HCT116 (cell line): ENCODE data around the gene ABCB7. TPM values are rescaled to one million over a fixed set of nuclear protein-coding genes. Genes with fewer than 3 reads are reported as not detected.

Experiments used
- ATAC-seq: fragments of 200-7000 bp; cut with Tn5 transposase; 2 replicates; pipeline ENCODE4 v1.9.1; 2020; ENCODE audit warnings: mild to moderate bottlenecking, moderate library complexity
- BruUV-seq: library from RNA; stranded (reverse); fragments of 400-500 nt; replicated peaks from 2 replicates; lab custom pipeline; 2021; lab: Mats Ljungman, UMichigan
- CTCF ChIA-PET: fragments of 300-600 bp; sonication (Branson Sonifier 250); formaldehyde crosslinking; loops from one replicate; lab custom pipeline; 2021; ENCODE audit warnings: antibody characterized with exemption; lab: Charles Lee
- POLR2A ChIA-PET: fragments of 300-600, 350-600 bp; sonication (Branson Sonifier 250); formaldehyde crosslinking; loops from one replicate; lab custom pipeline; 2021; ENCODE audit warnings: antibody characterized with exemption; lab: Charles Lee
- RAD21 ChIA-PET, 2 experiments: fragments of 300-600 bp; sonication (Branson Sonifier 250); formaldehyde crosslinking; loops; one replicate each; lab custom pipeline; 2023; ENCODE audit warnings: low total read pairs in 2 of 2; ENCODE audit not compliant: uncharacterized antibody in 2 of 2, unreplicated experiment in 2 of 2, low non-redundant PET in 1 of 2; lab: Charles Lee
- DNase-seq: peaks from one replicate; pipeline ENCODE4 v3.0.0-alpha.2; 2010; ENCODE audit warnings: low read depth, low spot score
- H2AFZ ChIP-seq: fragments of 200-600 bp; shearing (Covaris generic), sonication (generic); 2 replicates; pipeline ENCODE4 v1.6.1; 2017; ENCODE audit warnings: low read depth, mixed run types, mixed read lengths, antibody characterized with exemption, low read length; ENCODE audit not compliant: poor library complexity, severe bottlenecking
- H3K27ac ChIP-seq: 2 replicates; pipeline ENCODE4 v1.5.1; 2012; ENCODE audit warnings: low read depth, low read length
- H3K27me3 ChIP-seq: fragments of 200-600 bp; sonication (generic); 2 replicates; pipeline ENCODE4 v1.6.1; 2016; ENCODE audit warnings: mixed run types, low read length, mixed read lengths; ENCODE audit not compliant: insufficient read depth
- H3K36me3 ChIP-seq, 2 experiments: fragments of 200-500 bp in 1 of 2; fragments of 200-600 bp in 1 of 2; sonication (Bioruptor generic) in 1 of 2; sonication (generic) in 1 of 2; 2 replicates each; pipeline versions ENCODE4 v1.5.1 to v1.6.1; 2014 to 2016; ENCODE audit warnings: low read length in 2 of 2, inconsistent platforms in 1 of 2, mixed read lengths in 1 of 2, mixed run types in 1 of 2; ENCODE audit not compliant: insufficient read depth in 2 of 2, control insufficient read depth in 1 of 2
- H3K4me1 ChIP-seq, 2 experiments: fragments of 200-600 bp in 1 of 2; sonication (generic) in 1 of 2; 2 replicates each; pipeline versions ENCODE4 v1.5.1 to v1.6.1; 2012 to 2017; ENCODE audit warnings: low read length in 2 of 2, inconsistent platforms in 1 of 2, mild to moderate bottlenecking in 1 of 2, mixed read lengths in 1 of 2, mixed run types in 1 of 2, moderate library complexity in 1 of 2; ENCODE audit not compliant: insufficient read depth in 2 of 2, control insufficient read depth in 1 of 2
- H3K4me2 ChIP-seq: fragments of 200-600 bp; sonication (generic); 2 replicates; pipeline ENCODE4 v1.6.1; 2017; ENCODE audit warnings: mixed run types, low read length, mixed read lengths
- H3K4me3 ChIP-seq, 2 experiments: fragments of 200-600 bp in 1 of 2; sonication (generic) in 1 of 2; replicated peaks in 1 of 2; 2 replicates each; pipeline ENCODE4 v1.5.1; 2011 to 2016; ENCODE audit warnings: low read length in 2 of 2, control low read depth in 1 of 2, low read depth in 1 of 2, mild to moderate bottlenecking in 1 of 2, mixed read lengths in 1 of 2, mixed run types in 1 of 2
- H3K79me2 ChIP-seq: fragments of 200-600 bp; sonication (generic); 2 replicates; pipeline ENCODE4 v1.6.1; 2017; ENCODE audit warnings: mild to moderate bottlenecking, mixed run types, low read length, moderate library complexity, mixed read lengths; ENCODE audit not compliant: insufficient read depth
- H3K9ac ChIP-seq: fragments of 200-600 bp; sonication (generic); 2 replicates; pipeline ENCODE4 v1.6.1; 2016; ENCODE audit warnings: low read length, mixed read lengths
- H3K9me2 ChIP-seq: fragments of 200-600 bp; sonication (generic), shearing (Covaris generic); 2 replicates; pipeline ENCODE4 v1.6.1; 2017; ENCODE audit warnings: mixed run types, mild to moderate bottlenecking, moderate library complexity; ENCODE audit not compliant: insufficient read depth
- H3K9me3 ChIP-seq, 2 experiments: fragments of 200-500 bp in 1 of 2; fragments of 200-600 bp in 1 of 2; sonication (Bioruptor generic) in 1 of 2; sonication (generic) in 1 of 2; 2 replicates each; pipeline ENCODE4 v1.6.1; 2014 to 2017; ENCODE audit warnings: low read length in 2 of 2, mixed read lengths in 2 of 2, inconsistent platforms in 1 of 2, low read depth in 1 of 2, mild to moderate bottlenecking in 1 of 2, mixed run types in 1 of 2, moderate library complexity in 1 of 2; ENCODE audit not compliant: control insufficient read depth in 1 of 2, insufficient read depth in 1 of 2
- H4K20me1 ChIP-seq: fragments of 200-600 bp; sonication (generic), shearing (Covaris generic); 2 replicates; pipeline ENCODE4 v1.6.1; 2017; ENCODE audit warnings: mixed run types, mild to moderate bottlenecking, moderate library complexity; ENCODE audit not compliant: insufficient read depth
- CBX3 ChIP-seq: IDR thresholded peaks from 2 replicates; pipeline ENCODE4 v1.6.1; 2012; ENCODE audit warnings: low read depth
- EGR1 ChIP-seq: IDR thresholded peaks from 2 replicates; pipeline ENCODE4 v1.6.1; 2012; ENCODE audit warnings: low read depth
- ELF1 ChIP-seq: IDR thresholded peaks from 2 replicates; pipeline ENCODE4 v1.6.1; 2012; ENCODE audit warnings: low read depth, borderline replicate concordance
- EZH2 ChIP-seq: fragments of 200-600 bp; sonication (generic); IDR thresholded peaks from 2 replicates; pipeline ENCODE4 v1.6.1; 2017; ENCODE audit warnings: antibody characterized with exemption, mixed run types
- EZH2phosphoT487 ChIP-seq: fragments of 200-600 bp; IDR thresholded peaks from 2 replicates; pipeline ENCODE4 v1.6.1; 2018; ENCODE audit warnings: antibody characterized with exemption, borderline replicate concordance
- FOSL1 ChIP-seq: IDR thresholded peaks from 2 replicates; pipeline ENCODE4 v1.6.1; 2012; ENCODE audit warnings: low read depth
- POLR2A ChIP-seq: IDR thresholded peaks from 2 replicates; pipeline ENCODE4 v1.7.0; 2011; ENCODE audit warnings: borderline replicate concordance; ENCODE audit not compliant: insufficient read depth, insufficient read length; ENCODE audit errors: extremely low read depth
- RAD21 ChIP-seq: IDR thresholded peaks from 2 replicates; pipeline ENCODE4 v1.6.1; 2012; ENCODE audit warnings: low read depth, mild to moderate bottlenecking
- REST ChIP-seq: IDR thresholded peaks from 2 replicates; pipeline ENCODE4 v1.6.1; 2012; ENCODE audit warnings: low read depth
- SIN3A ChIP-seq: IDR thresholded peaks from 2 replicates; pipeline ENCODE4 v1.6.1; 2012; ENCODE audit warnings: low read depth
- SP1 ChIP-seq: IDR thresholded peaks from 2 replicates; pipeline ENCODE4 v1.6.1; 2012; ENCODE audit warnings: low read depth
- SRF ChIP-seq: IDR thresholded peaks from 2 replicates; pipeline ENCODE4 v1.6.1; 2012; ENCODE audit warnings: low read depth
- TCF7L2 ChIP-seq: IDR thresholded peaks from 2 replicates; pipeline ENCODE4 v1.7.0; 2011; ENCODE audit warnings: borderline replicate concordance, inconsistent platforms; ENCODE audit not compliant: insufficient read depth, insufficient read length; ENCODE audit errors: extremely low read depth
- YY1 ChIP-seq: IDR thresholded peaks from 2 replicates; pipeline ENCODE4 v1.6.1; 2011; ENCODE audit warnings: low read length, low read depth, moderate library complexity, mild to moderate bottlenecking; ENCODE audit not compliant: insufficient replicate concordance; ENCODE audit errors: extremely low read depth
- ZFX ChIP-seq: fragments of 450-650 bp; IDR thresholded peaks from 2 replicates; pipeline ENCODE4 v1.6.1; 2017
- intact Hi-C: fragments of 100-400 bp; cut with micrococcal nuclease; formaldehyde crosslinking; loops from 2 replicates; pipeline ENCODE4 v1.10.0; 2022
- total RNA-seq: library from RNA; stranded (reverse); gene quantifications from one replicate; pipeline ENCODE4 v1.2.1, GENCODE V29; 2021; ENCODE audit not compliant: unreplicated experiment
- TF ChIP-seq, protein P1 (sequence below), 3 experiments: fragments of 200-600 bp in 1 of 3; sonication (generic) in 1 of 3; IDR thresholded peaks in 2 of 3; conservative IDR thresholded peaks in 1 of 3; 2 replicates each; pipeline ENCODE4 v1.5.1; 2012 to 2017; ENCODE audit warnings: low read depth in 2 of 3, low read length in 2 of 3, antibody characterized with exemption in 1 of 3, borderline replicate concordance in 1 of 3, control low read depth in 1 of 3, mild to moderate bottlenecking in 1 of 3, mixed read lengths in 1 of 3, mixed run types in 1 of 3, moderate library complexity in 1 of 3; ENCODE audit not compliant: insufficient read depth in 1 of 3

ABCB7 gene
- total RNA-seq, 1 experiment from 2014 or later: 24.6 TPM

GRCh38 chrX:75158054-75158453 lies 2.0 kb upstream of the ABCB7 start:
- CTCF ChIA-PET: no interaction called here
- POLR2A ChIA-PET: no interaction called here
- H3K4me2 ChIP-seq: no peak overlapping the region
- H3K4me3 ChIP-seq: no peak overlapping the region
- peaks cover 16% of the 10 kb centered on the region for H3K79me2 ChIP-seq
- no peaks in the 10 kb centered on the region for H3K9me3 ChIP-seq
- no peaks in the 10 kb centered on the region for H3K27me3 ChIP-seq
- H3K36me3 ChIP-seq: no peaks in the 10 kb centered on the region
- no peak overlapping the region for H3K27ac ChIP-seq
- RAD21 ChIA-PET: no interaction called here
- no peak overlapping the region for H3K9ac ChIP-seq
- no peak overlapping the region for H2AFZ ChIP-seq
- no TSS peak for BruUV-seq
- TF ChIP-seq ZFX (no peak), FOSL1 (no peak), EGR1 (no peak), TCF7L2 (no peak), ELF1 (no peak), YY1 (no peak)
- H3K4me1 ChIP-seq: peaks cover 0 to 10% of the 10 kb centered on the region in 2 experiments; a peak in 2 of 4 replicates
- intact Hi-C loops: no loop called here
- ATAC-seq: no peak
- no peak for DNase-seq
- H3K9me2 ChIP-seq: no peaks in the 10 kb centered on the region
- no peaks in the 10 kb centered on the region for H4K20me1 ChIP-seq

GRCh38 chrX:75156531-75156945 lies 455 bp upstream of the ABCB7 start:
- H3K4me3 ChIP-seq: peak overlapping the region; percentile 67 to 79
- no peak for DNase-seq
- no peaks in the 10 kb centered on the region for H3K36me3 ChIP-seq
- peak overlapping the region; percentile 31; the same call in 1 of the 2 replicates for H3K27ac ChIP-seq
- CTCF ChIA-PET: no interaction called here
- H3K4me1 ChIP-seq: peaks cover 0 to 10% of the 10 kb centered on the region in 2 experiments; a peak in 2 of 4 replicates
- H3K9ac ChIP-seq: peak overlapping the region; percentile 75
- POLR2A ChIA-PET: no interaction called here
- RAD21 ChIA-PET: no interaction called here
- peak overlapping the region; percentile 82 for H2AFZ ChIP-seq
- H4K20me1 ChIP-seq: no peaks in the 10 kb centered on the region
- BruUV-seq: TSS peak; percentile 95
- peaks cover 18% of the 10 kb centered on the region for H3K79me2 ChIP-seq
- no peaks in the 10 kb centered on the region for H3K27me3 ChIP-seq
- peak overlapping the region; percentile 74 for H3K4me2 ChIP-seq
- no peak for ATAC-seq
- intact Hi-C loops: no loop called here
- no peaks in the 10 kb centered on the region for H3K9me2 ChIP-seq
- no peaks in the 10 kb centered on the region for H3K9me3 ChIP-seq
- no peak for TF ChIP-seq RAD21
- TF ChIP-seq SRF: no peak
- no peak for TF ChIP-seq CBX3
- TF ChIP-seq EZH2phosphoT487: no peak
- TF ChIP-seq EGR1: no peak
- no peak for TF ChIP-seq POLR2A
- TF ChIP-seq, protein P1, sequence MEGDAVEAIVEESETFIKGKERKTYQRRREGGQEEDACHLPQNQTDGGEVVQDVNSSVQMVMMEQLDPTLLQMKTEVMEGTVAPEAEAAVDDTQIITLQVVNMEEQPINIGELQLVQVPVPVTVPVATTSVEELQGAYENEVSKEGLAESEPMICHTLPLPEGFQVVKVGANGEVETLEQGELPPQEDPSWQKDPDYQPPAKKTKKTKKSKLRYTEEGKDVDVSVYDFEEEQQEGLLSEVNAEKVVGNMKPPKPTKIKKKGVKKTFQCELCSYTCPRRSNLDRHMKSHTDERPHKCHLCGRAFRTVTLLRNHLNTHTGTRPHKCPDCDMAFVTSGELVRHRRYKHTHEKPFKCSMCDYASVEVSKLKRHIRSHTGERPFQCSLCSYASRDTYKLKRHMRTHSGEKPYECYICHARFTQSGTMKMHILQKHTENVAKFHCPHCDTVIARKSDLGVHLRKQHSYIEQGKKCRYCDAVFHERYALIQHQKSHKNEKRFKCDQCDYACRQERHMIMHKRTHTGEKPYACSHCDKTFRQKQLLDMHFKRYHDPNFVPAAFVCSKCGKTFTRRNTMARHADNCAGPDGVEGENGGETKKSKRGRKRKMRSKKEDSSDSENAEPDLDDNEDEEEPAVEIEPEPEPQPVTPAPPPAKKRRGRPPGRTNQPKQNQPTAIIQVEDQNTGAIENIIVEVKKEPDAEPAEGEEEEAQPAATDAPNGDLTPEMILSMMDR (IDR thresholded peaks at IDR 0.05 in 2 of 3, conservative IDR thresholded peaks at IDR 0.05 in 1 of 3; ENCODE audit: borderline replicate concordance in 1 of 3, insufficient read depth in 1 of 3, low read depth in 2 of 3, low read length in 2 of 3): no peak
- no peak; the same call in 1 of the 2 replicates for TF ChIP-seq SP1
- TF ChIP-seq TCF7L2: no peak
- no peak for TF ChIP-seq SIN3A
- TF ChIP-seq FOSL1: no peak
- no peak for TF ChIP-seq REST
- TF ChIP-seq EZH2: no peak
